Measurements from ENCODE around the gene RERE.

DNA sequence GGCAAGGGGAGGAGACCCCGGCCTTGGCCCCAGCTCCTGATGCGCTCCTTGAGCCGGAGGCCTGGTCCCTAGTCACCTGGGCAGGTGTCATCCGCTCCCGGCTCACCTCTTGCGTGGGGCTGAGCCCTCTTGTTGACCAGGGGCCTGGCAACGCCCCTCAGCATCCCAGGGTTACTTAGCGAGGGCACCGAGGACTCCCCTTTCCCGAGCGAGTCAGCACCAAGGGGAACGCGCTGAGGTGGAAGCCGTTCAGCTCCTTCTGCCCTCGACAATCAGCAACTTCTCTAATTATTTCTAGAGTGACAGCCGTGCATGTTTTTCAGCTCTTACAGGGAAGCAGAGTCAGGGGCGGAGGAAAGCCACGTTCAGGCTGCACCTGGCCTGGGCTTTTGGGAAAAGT lies 499.0 kb downstream of the RERE start:
- TF ChIP-seq, protein P1, sequence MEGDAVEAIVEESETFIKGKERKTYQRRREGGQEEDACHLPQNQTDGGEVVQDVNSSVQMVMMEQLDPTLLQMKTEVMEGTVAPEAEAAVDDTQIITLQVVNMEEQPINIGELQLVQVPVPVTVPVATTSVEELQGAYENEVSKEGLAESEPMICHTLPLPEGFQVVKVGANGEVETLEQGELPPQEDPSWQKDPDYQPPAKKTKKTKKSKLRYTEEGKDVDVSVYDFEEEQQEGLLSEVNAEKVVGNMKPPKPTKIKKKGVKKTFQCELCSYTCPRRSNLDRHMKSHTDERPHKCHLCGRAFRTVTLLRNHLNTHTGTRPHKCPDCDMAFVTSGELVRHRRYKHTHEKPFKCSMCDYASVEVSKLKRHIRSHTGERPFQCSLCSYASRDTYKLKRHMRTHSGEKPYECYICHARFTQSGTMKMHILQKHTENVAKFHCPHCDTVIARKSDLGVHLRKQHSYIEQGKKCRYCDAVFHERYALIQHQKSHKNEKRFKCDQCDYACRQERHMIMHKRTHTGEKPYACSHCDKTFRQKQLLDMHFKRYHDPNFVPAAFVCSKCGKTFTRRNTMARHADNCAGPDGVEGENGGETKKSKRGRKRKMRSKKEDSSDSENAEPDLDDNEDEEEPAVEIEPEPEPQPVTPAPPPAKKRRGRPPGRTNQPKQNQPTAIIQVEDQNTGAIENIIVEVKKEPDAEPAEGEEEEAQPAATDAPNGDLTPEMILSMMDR (IDR thresholded peaks at IDR 0.05; ENCODE audit: poor library complexity), result no peak
- TF ChIP-seq EZH2 (IDR thresholded peaks at IDR 0.05; ENCODE audit: borderline replicate concordance), result no peak

All from hepatocyte (in vitro differentiated cells).